ENCODE data around the gene OTOA.
"Not testable (repeated sequence)": the region's sequence is repeated elsewhere in the genome, so short reads cannot be mapped to it uniquely, and the experiment has no call there.

Gene OTOA

DNA sequence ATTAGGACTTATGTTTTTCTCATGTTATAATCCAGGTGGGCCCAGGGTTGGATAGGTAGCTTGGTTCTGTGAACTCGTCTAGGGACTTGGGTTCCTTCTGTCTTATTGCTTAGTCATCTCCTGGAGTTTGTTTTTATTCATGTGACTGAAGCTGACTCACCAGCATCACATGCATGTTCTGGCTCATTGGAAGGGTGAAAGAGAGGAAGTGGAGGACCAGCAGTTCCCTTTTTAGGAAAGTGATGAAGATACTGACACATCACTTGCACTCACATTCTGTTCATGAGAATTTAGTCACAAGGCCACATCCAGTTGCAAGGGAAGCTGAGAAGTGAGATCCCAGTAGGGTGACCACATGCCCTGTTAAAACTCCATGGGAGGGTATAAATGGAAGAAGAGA, 126.7 kb downstream of the OTOA start:
- intact Hi-C loops (cut with DNase I); DNase-seq: not testable (repeated sequence)

DNA sequence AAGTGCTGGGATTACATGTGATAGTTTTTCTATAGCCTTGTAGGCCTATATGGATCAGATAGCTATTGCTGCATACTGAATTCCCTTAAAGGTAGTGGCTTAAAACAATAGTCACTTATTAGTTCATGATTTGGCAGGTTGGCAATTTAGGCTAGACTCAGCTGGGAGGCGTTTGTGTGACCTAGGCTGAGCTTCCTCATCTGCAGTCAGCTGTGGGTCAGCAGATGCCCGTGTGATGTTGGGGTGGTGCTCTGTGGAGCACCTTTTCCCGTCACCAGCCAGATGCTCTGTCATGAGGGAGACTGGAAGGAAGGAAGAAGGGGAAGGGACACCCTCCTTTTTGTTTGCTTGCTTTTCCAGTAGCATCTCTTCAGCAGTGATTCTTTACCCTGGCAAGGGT, 129.5 kb downstream of the OTOA start:
- DNase-seq; intact Hi-C loops (cut with DNase I): not testable (repeated sequence)

DNA sequence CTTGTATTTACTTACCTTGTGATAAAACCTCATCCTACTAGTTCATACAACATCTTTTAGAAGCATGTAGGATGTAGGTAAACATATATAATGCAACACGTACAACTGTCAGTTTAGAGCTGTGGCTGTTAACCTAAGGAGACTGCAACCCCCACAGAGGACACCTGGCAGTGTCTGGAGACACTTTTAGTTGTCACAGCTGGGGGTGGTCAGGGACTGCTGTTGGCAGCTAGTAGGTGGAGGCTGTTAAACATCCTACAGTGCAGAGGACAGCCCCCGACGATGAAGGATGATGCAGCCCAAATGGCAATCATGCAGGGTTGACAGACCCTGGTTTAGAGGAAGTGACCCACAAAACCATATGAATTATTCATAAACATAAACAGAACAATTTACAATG, 134.8 kb downstream of the OTOA start:
- DNase-seq; intact Hi-C loops (cut with DNase I): not testable (repeated sequence)

DNA sequence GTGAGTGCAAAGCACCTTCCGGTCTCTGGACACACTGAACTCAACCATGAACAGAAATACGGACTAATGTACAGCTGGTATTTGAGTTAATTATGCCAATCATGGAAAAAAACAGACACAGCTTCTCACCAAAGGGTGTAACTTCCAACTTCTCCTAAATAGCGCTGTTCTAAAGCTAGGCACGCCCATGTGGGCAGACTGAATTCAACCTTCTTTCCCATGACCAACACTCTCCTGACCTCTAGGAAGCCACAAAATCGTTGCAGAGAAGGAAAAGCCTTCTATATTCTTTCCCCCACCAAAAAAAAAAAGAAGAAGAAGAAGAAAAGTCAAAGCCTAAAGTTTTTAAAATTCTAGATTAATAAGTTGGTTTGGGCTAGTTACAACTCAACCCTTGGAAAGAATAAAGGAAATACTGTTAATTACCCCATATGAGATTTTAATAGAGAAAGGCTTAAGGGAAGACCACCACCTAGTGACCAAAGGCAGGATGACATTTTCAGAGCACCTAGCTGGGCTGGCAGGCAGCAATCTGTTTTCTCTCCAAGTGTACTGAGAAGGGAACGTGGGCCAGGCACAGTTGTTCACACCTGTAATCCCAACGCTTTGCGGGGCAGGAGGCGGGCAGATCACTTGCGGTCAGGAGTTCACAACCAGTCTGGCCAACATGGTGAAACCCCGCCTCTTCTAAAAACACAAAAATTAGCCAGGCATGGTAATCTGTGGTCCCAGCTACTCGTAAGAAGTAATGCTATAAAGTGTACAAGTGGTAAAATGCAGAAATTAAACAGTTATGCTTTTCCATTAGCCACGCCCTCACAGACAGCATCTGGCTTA, 138.0 kb downstream of the OTOA start:
- peak in 4 of 10 donors; percentile 12 to 77 (median 17) for DNase-seq
- intact Hi-C loops (cut with DNase I), result not testable (repeated sequence)

- intact Hi-C loops (cut with DNase I); DNase-seq: not testable (repeated sequence)
Measured at GRCh38 chr16:21802375-21802663, 138.6 kb downstream of the OTOA start.

Data from posterior cingulate gyrus (tissue), 11 donors.